Liver (tissue), 9 donors: ENCODE results near the gene SYT13. TPM values are rescaled to one million over a fixed set of nuclear protein-coding genes. Genes with fewer than 3 reads are reported as not detected.

ENCODE experiments used
- DNase-seq: peaks from one replicate; pipeline ENCODE4 v3.0.0-alpha.2; 2017; ENCODE audit warnings: low spot score
- H3K27ac ChIP-seq, 2 donors: one replicate each; pipeline ENCODE4 v1.7.0; 2013; ENCODE audit warnings: inconsistent platforms in 2 of 2, low read length in 2 of 2, control low read depth in 1 of 2, low read depth in 1 of 2, mild to moderate bottlenecking in 1 of 2
- H3K27me3 ChIP-seq, 4 donors: one replicate each; pipeline versions ENCODE4 v1.6.1 to v1.7.0; 2013; ENCODE audit warnings: low read length in 3 of 4, inconsistent platforms in 1 of 4, mild to moderate bottlenecking in 1 of 4, moderate library complexity in 1 of 4; ENCODE audit not compliant: control insufficient read depth in 4 of 4, insufficient read depth in 4 of 4
- H3K36me3 ChIP-seq, 4 donors: one replicate each; pipeline versions ENCODE4 v1.6.1 to v1.7.0; 2013; ENCODE audit warnings: low read length in 3 of 4, mild to moderate bottlenecking in 3 of 4, low read depth in 1 of 4, moderate library complexity in 1 of 4; ENCODE audit not compliant: control insufficient read depth in 4 of 4, insufficient read depth in 3 of 4
- H3K4me1 ChIP-seq, 4 donors: one replicate each; pipeline versions ENCODE4 v1.6.1 to v1.7.0; 2013; ENCODE audit warnings: low read length in 3 of 4, mild to moderate bottlenecking in 3 of 4, moderate library complexity in 1 of 4; ENCODE audit not compliant: control insufficient read depth in 4 of 4, insufficient read depth in 4 of 4
- H3K4me3 ChIP-seq, 3 donors: one replicate each; pipeline versions ENCODE4 v1.6.1 to v1.7.0; 2013; ENCODE audit warnings: low read length in 3 of 3, control low read depth in 1 of 3, low read depth in 1 of 3, mild to moderate bottlenecking in 1 of 3
- H3K9ac ChIP-seq, 2 donors: one replicate each; pipeline ENCODE4 v1.7.0; 2013; ENCODE audit warnings: low read length in 2 of 2, mild to moderate bottlenecking in 2 of 2, moderate library complexity in 2 of 2, control low read depth in 1 of 2, low read depth in 1 of 2
- H3K9me3 ChIP-seq, 4 donors: one replicate each; pipeline versions ENCODE4 v1.6.1 to v1.7.0; 2013; ENCODE audit warnings: low read length in 3 of 4; ENCODE audit not compliant: control insufficient read depth in 4 of 4
- FOXA1 ChIP-seq: IDR thresholded peaks from 2 replicates; pipeline ENCODE4 v1.6.1; 2016; ENCODE audit warnings: antibody characterized with exemption
- FOXA2 ChIP-seq: IDR thresholded peaks from 2 replicates; pipeline ENCODE4 v1.6.1; 2016; ENCODE audit warnings: antibody characterized with exemption
- HNF4A ChIP-seq, 2 donors: conservative IDR thresholded peaks; 2 replicates each; pipeline ENCODE4 v1.6.1; 2016; ENCODE audit warnings: antibody characterized with exemption in 2 of 2, mild to moderate bottlenecking in 2 of 2
- HNF4G ChIP-seq: IDR thresholded peaks from 2 replicates; pipeline ENCODE4 v1.6.1; 2016; ENCODE audit warnings: antibody characterized with exemption
- JUND ChIP-seq, 2 donors: IDR thresholded peaks; 2 replicates each; pipeline ENCODE4 v1.6.1; 2016; ENCODE audit warnings: antibody characterized with exemption in 2 of 2
- NR2F2 ChIP-seq: IDR thresholded peaks from 2 replicates; pipeline ENCODE4 v1.6.1; 2016; ENCODE audit warnings: antibody characterized with exemption
- RAD21 ChIP-seq, 2 donors: IDR thresholded peaks; 2 replicates each; pipeline ENCODE4 v1.6.1; 2016; ENCODE audit warnings: antibody characterized with exemption in 2 of 2, mild to moderate bottlenecking in 2 of 2
- RXRA ChIP-seq, 2 donors: IDR thresholded peaks; 2 replicates each; pipeline ENCODE4 v1.6.1; 2017 to 2018; ENCODE audit warnings: antibody characterized with exemption in 2 of 2, mild to moderate bottlenecking in 1 of 2
- YY1 ChIP-seq: IDR thresholded peaks from 2 replicates; pipeline ENCODE4 v1.6.1; 2016; ENCODE audit warnings: antibody characterized with exemption, mild to moderate bottlenecking
- WGBS: extraction: QIAGEN DNeasy Blood & Tissue Kit; methylation state at CpG from one replicate; pipeline ENCODE4 v1.1.7; 2013; 5-methylcytosine and 5-hydroxymethylcytosine counted together
- polyA plus RNA-seq, 2 donors: library from polyadenylated mRNA; stranded (reverse) in 1 of 2; unstranded in 1 of 2; fragments of 200-250 nt in 1 of 2; fragments of >200 nt in 1 of 2; fragmentation: Nextera tagmentation in 1 of 2; extraction: Ambion mirVana in 1 of 2; gene quantifications; one replicate each; pipeline versions ENCODE4 v1.2.1 to v1.2.3, GENCODE V29; 2013 to 2015
- total RNA-seq, 2 donors: library from RNA; depleted of rRNA; stranded (reverse); fragments of >200 nt; gene quantifications; one replicate each; pipeline ENCODE4 v1.2.3, GENCODE V29; 2014
- TF ChIP-seq, protein P1 (sequence below): IDR thresholded peaks from 2 replicates; pipeline ENCODE4 v1.6.1; 2016; ENCODE audit warnings: antibody characterized with exemption
- TF ChIP-seq, protein P2 (sequence below): fragments of 150-350 bp; IDR thresholded peaks from 2 replicates; pipeline ENCODE4 v1.5.1; 2017; ENCODE audit warnings: improper control_type of control experiment, low read depth, low read length; ENCODE audit not compliant: missing input control
- TF ChIP-seq, protein P3 (sequence below): IDR thresholded peaks from 2 replicates; pipeline ENCODE4 v1.6.1; 2016; ENCODE audit warnings: antibody characterized with exemption
- TF ChIP-seq, protein P4 (sequence below): IDR thresholded peaks from 2 replicates; pipeline ENCODE4 v1.6.1; 2016; ENCODE audit warnings: antibody characterized with exemption, mild to moderate bottlenecking
- TF ChIP-seq, protein P5 (sequence below): IDR thresholded peaks from 2 replicates; pipeline ENCODE4 v1.6.1; 2016; ENCODE audit warnings: antibody characterized with exemption
- donor health status: healthy.
- donor health status: healthy.
- donor health status: healthy.
- donor health status: healthy.
- donor health status: healthy.

SYT13 gene
- total and polyA plus RNA-seq, 4 donors: 0.05 to 0.33 (median 0.14) TPM

DNA sequence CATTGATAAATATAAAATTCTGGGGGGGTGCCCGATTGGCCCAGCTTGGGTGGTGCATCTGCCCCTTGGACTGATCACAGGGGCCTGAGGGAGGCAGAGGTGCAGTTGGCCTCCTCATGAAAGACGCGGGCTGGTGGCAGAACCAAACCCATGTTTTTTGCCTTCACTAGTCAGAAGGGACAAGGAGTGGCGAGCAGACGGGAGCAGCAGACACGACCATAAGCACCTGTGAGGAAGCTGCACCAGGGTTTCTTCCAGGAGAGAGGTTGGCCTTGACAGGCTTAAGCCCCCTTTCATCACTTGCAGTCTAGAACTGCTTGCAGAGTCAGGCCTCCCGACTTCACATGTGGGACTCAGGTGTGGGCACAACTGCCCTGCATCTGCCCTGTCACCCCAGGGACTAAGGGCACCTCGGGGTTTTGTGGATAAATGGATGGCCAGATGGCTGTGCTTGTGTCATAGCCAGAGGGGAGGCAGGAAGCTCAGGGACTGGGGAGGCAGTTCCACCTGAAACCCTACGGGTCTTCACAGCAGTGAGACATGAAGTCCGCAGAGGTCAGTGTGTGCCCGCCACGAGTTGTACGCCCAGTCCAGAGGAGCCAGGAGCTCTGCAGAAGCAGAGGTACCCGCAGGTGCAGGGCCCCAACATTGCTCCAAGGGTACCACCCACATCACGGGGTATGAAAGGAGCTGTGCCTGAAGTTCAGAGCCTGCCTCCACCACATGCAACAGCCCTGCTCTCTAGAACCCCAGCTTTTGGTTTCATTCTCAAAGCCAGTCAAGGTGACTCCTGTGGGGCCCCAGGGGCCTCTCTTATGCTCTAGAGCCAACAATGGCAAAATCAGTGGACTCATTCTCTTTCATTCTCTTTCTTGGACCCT, 18.2 kb upstream of the SYT13 start (continued):
- TF ChIP-seq HNF4A (conservative IDR thresholded peaks at IDR 0.05): no peak

DNA sequence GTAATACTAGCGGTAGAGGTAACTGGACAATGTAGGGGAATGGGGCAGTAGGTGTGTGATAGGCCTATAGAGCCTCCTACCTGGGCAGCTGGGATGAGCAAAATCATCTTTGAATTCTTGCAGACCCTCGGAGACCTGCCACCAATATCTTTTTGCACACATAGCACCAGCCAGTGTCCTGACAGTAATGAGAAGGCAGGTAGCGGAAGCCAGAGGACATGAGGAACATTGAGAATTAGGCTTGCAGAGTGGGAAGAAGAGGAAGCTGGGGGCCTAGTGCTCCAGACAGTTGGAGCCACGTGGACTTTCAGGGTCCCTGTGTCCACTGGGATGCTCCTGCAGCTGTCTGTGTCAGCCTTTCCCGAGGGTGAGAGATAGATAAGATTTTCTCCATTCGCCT, 17.2 kb upstream of the SYT13 start:
- peaks cover 0 to 3% (median 0%) of the 10 kb centered on the region in 4 donors for H3K27me3 ChIP-seq
- DNase-seq: no peak
- H3K9ac ChIP-seq: no peak overlapping the region
- no peak overlapping the region for H3K27ac ChIP-seq
- H3K4me3 ChIP-seq: no peak overlapping the region
- H3K9me3 ChIP-seq: no peaks in the 10 kb centered on the region
- TF ChIP-seq RAD21 (IDR thresholded peaks at IDR 0.05) (no peak), YY1 (no peak), NR2F2 (no peak), RXRA (IDR thresholded peaks at IDR 0.05) (no peak), JUND (IDR thresholded peaks at IDR 0.05) (no peak), HNF4G (no peak), FOXA2 (no peak), HNF4A (conservative IDR thresholded peaks at IDR 0.05) (no peak), FOXA1 (no peak)
- TF ChIP-seq, protein P1, sequence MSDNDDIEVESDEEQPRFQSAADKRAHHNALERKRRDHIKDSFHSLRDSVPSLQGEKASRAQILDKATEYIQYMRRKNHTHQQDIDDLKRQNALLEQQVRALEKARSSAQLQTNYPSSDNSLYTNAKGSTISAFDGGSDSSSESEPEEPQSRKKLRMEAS: no peak
- TF ChIP-seq, protein P2, sequence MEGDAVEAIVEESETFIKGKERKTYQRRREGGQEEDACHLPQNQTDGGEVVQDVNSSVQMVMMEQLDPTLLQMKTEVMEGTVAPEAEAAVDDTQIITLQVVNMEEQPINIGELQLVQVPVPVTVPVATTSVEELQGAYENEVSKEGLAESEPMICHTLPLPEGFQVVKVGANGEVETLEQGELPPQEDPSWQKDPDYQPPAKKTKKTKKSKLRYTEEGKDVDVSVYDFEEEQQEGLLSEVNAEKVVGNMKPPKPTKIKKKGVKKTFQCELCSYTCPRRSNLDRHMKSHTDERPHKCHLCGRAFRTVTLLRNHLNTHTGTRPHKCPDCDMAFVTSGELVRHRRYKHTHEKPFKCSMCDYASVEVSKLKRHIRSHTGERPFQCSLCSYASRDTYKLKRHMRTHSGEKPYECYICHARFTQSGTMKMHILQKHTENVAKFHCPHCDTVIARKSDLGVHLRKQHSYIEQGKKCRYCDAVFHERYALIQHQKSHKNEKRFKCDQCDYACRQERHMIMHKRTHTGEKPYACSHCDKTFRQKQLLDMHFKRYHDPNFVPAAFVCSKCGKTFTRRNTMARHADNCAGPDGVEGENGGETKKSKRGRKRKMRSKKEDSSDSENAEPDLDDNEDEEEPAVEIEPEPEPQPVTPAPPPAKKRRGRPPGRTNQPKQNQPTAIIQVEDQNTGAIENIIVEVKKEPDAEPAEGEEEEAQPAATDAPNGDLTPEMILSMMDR: no peak
- TF ChIP-seq, protein P3, sequence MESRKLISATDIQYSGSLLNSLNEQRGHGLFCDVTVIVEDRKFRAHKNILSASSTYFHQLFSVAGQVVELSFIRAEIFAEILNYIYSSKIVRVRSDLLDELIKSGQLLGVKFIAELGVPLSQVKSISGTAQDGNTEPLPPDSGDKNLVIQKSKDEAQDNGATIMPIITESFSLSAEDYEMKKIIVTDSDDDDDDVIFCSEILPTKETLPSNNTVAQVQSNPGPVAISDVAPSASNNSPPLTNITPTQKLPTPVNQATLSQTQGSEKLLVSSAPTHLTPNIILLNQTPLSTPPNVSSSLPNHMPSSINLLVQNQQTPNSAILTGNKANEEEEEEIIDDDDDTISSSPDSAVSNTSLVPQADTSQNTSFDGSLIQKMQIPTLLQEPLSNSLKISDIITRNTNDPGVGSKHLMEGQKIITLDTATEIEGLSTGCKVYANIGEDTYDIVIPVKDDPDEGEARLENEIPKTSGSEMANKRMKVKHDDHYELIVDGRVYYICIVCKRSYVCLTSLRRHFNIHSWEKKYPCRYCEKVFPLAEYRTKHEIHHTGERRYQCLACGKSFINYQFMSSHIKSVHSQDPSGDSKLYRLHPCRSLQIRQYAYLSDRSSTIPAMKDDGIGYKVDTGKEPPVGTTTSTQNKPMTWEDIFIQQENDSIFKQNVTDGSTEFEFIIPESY: no peak
- TF ChIP-seq, protein P4, sequence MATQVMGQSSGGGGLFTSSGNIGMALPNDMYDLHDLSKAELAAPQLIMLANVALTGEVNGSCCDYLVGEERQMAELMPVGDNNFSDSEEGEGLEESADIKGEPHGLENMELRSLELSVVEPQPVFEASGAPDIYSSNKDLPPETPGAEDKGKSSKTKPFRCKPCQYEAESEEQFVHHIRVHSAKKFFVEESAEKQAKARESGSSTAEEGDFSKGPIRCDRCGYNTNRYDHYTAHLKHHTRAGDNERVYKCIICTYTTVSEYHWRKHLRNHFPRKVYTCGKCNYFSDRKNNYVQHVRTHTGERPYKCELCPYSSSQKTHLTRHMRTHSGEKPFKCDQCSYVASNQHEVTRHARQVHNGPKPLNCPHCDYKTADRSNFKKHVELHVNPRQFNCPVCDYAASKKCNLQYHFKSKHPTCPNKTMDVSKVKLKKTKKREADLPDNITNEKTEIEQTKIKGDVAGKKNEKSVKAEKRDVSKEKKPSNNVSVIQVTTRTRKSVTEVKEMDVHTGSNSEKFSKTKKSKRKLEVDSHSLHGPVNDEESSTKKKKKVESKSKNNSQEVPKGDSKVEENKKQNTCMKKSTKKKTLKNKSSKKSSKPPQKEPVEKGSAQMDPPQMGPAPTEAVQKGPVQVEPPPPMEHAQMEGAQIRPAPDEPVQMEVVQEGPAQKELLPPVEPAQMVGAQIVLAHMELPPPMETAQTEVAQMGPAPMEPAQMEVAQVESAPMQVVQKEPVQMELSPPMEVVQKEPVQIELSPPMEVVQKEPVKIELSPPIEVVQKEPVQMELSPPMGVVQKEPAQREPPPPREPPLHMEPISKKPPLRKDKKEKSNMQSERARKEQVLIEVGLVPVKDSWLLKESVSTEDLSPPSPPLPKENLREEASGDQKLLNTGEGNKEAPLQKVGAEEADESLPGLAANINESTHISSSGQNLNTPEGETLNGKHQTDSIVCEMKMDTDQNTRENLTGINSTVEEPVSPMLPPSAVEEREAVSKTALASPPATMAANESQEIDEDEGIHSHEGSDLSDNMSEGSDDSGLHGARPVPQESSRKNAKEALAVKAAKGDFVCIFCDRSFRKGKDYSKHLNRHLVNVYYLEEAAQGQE: no peak
- TF ChIP-seq, protein P5, sequence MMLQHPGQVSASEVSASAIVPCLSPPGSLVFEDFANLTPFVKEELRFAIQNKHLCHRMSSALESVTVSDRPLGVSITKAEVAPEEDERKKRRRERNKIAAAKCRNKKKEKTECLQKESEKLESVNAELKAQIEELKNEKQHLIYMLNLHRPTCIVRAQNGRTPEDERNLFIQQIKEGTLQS: no peak
- 86% methylated on average over 6 of the region's 6 CpGs for WGBS
- no peaks in the 10 kb centered on the region for H3K4me1 ChIP-seq
- H3K36me3 ChIP-seq: no peaks in the 10 kb centered on the region
